Smooth muscle cell (in vitro differentiated cells): Measurements from ENCODE around the gene FAM151A. TPM values are rescaled to one million over a fixed set of nuclear protein-coding genes. Genes with fewer than 3 reads are reported as not detected.

Experiments
- DNase-seq: peaks from one replicate; lab custom pipeline; 2025; ENCODE audit not compliant: unreplicated experiment; lab: John Stamatoyannopoulos, UW
- H2AFZ ChIP-seq: fragments of 200-600 bp; sonication (generic); 2 replicates; pipeline ENCODE4 v1.6.0; 2016; ENCODE audit warnings: antibody characterized with exemption, low read depth, mild to moderate bottlenecking
- H3F3A ChIP-seq: fragments of 200-600 bp; sonication (generic); 2 replicates; pipeline ENCODE4 v1.6.0; 2017; ENCODE audit warnings: antibody characterized with exemption, low read depth
- H3K27ac ChIP-seq: fragments of 200-600 bp; sonication (generic); 2 replicates; pipeline ENCODE4 v1.5.1; 2016; ENCODE audit warnings: low read depth, mild to moderate bottlenecking
- H3K27me3 ChIP-seq: fragments of 200-600 bp; sonication (generic); 2 replicates; pipeline ENCODE4 v1.6.1; 2016; ENCODE audit warnings: low read depth, mild to moderate bottlenecking
- H3K36me3 ChIP-seq: fragments of 200-600 bp; sonication (generic); 2 replicates; pipeline ENCODE4 v1.5.1; 2016; ENCODE audit warnings: low read depth
- H3K4me1 ChIP-seq: fragments of 200-600 bp; sonication (generic); 2 replicates; pipeline ENCODE4 v1.5.1; 2016; ENCODE audit warnings: low read depth
- H3K4me2 ChIP-seq: fragments of 200-600 bp; sonication (generic); 2 replicates; pipeline ENCODE4 v1.6.0; 2016; ENCODE audit warnings: mild to moderate bottlenecking
- H3K4me3 ChIP-seq: fragments of 200-600 bp; sonication (generic); 2 replicates; pipeline ENCODE4 v1.5.1; 2016; ENCODE audit warnings: mild to moderate bottlenecking
- H3K79me2 ChIP-seq: fragments of 200-600 bp; sonication (generic); 2 replicates; pipeline ENCODE4 v1.6.0; 2016; ENCODE audit warnings: low read depth, mild to moderate bottlenecking
- H3K9ac ChIP-seq: fragments of 200-600 bp; sonication (generic); 2 replicates; pipeline ENCODE4 v1.6.0; 2016; ENCODE audit warnings: low read depth
- H3K9me3 ChIP-seq: fragments of 200-600 bp; sonication (generic); replicated peaks from 2 replicates; pipeline ENCODE4 v1.5.1; 2016; ENCODE audit warnings: low read depth
- H4K20me1 ChIP-seq: fragments of 200-600 bp; sonication (generic); 2 replicates; pipeline ENCODE4 v1.6.0; 2016; ENCODE audit warnings: low read depth
- CTCF ChIP-seq: fragments of 200-600 bp; sonication (generic); IDR thresholded peaks from 2 replicates; pipeline ENCODE4 v1.5.1; 2017; ENCODE audit warnings: borderline replicate concordance, mild to moderate bottlenecking, antibody characterized with exemption; ENCODE audit not compliant: insufficient read depth, poor library complexity, severe bottlenecking
- WGBS: methylation state at CpG from one replicate; pipeline ENCODE4 v1.1.7; 2016; ENCODE audit warnings: low lambda C conversion rate; 5-methylcytosine and 5-hydroxymethylcytosine counted together
- polyA plus RNA-seq: library from polyadenylated mRNA; unstranded; fragments of >200 nt; fragmentation: Nextera tagmentation; extraction: Ambion mirVana; gene quantifications from 2 replicates; pipeline ENCODE4 v1.2.1, GENCODE V29; 2016
- total RNA-seq: library from RNA; depleted of rRNA; stranded (reverse); fragments of >200 nt; gene quantifications from 2 replicates; pipeline ENCODE4 v1.2.3, GENCODE V29; 2014

Gene FAM151A
- total and polyA plus RNA-seq, 2 experiments from 2014 or later = not detected

GRCh38 chr1:54570161-54570560 is 53.2 kb downstream of the FAM151A start:
- no peak overlapping the region for H3K4me2 ChIP-seq
- H3K27ac ChIP-seq = no peak overlapping the region
- H3F3A ChIP-seq = peaks cover 15% of the 10 kb centered on the region
- no peak for TF ChIP-seq CTCF
- no peaks in the 10 kb centered on the region for H3K79me2 ChIP-seq
- 78% methylated on average over 5 of the region's 5 CpGs for WGBS
- peaks cover 14% of the 10 kb centered on the region for H3K4me1 ChIP-seq
- H3K9ac ChIP-seq = no peak overlapping the region
- H4K20me1 ChIP-seq = no peaks in the 10 kb centered on the region
- H3K27me3 ChIP-seq = no peaks in the 10 kb centered on the region
- no peak for DNase-seq
- H3K9me3 ChIP-seq = no peaks in the 10 kb centered on the region
- no peaks in the 10 kb centered on the region for H3K36me3 ChIP-seq
- no peak overlapping the region for H2AFZ ChIP-seq
- H3K4me3 ChIP-seq = no peak overlapping the region

- no peak overlapping the region for H3K9ac ChIP-seq
- H3K27ac ChIP-seq = peak overlapping the region; percentile 42
- peak overlapping the region; percentile 52 for H3K4me2 ChIP-seq
Measured at GRCh38 chr1:54569339-54569738, 54.0 kb downstream of the FAM151A start.

GRCh38 chr1:54567961-54568360 is 55.4 kb downstream of the FAM151A start:
- Histone ChIP-seq H3K4me3 (no peak overlapping the region), H3K4me2 (peak overlapping the region; percentile 60), H3K9ac (no peak overlapping the region), H3K36me3 (no peaks in the 10 kb centered on the region), H4K20me1 (no peaks in the 10 kb centered on the region), H3K4me1 (peaks cover 14% of the 10 kb centered on the region), H3K27me3 (no peaks in the 10 kb centered on the region), H3K79me2 (no peaks in the 10 kb centered on the region), H3K27ac (no peak overlapping the region), H2AFZ (no peak overlapping the region), H3K9me3 (no peaks in the 10 kb centered on the region), H3F3A (peaks cover 15% of the 10 kb centered on the region)
- no peak for TF ChIP-seq CTCF
- no peak for DNase-seq
- 38% methylated on average over 5 of the region's 5 CpGs for whole genome bisulfite sequencing

More at GRCh38 chr1:54569339-54569738, 54.0 kb downstream of the FAM151A start:
- Histone ChIP-seq H3K4me1 (peaks cover 14% of the 10 kb centered on the region), H3K36me3 (no peaks in the 10 kb centered on the region), H4K20me1 (no peaks in the 10 kb centered on the region), H3F3A (peaks cover 15% of the 10 kb centered on the region), H3K27me3 (no peaks in the 10 kb centered on the region), H3K4me3 (no peak overlapping the region), H2AFZ (peak overlapping the region; percentile 36), H3K79me2 (no peaks in the 10 kb centered on the region), H3K9me3 (no peaks in the 10 kb centered on the region)
- no peak for DNase-seq
- no peak for TF ChIP-seq CTCF
- 15% methylated on average over 4 of the region's 4 CpGs for WGBS

- H3K27ac ChIP-seq = peak overlapping the region; percentile 28
- no peak overlapping the region for H3K9ac ChIP-seq
- H3K9me3 ChIP-seq = no peaks in the 10 kb centered on the region
- no peaks in the 10 kb centered on the region for H3K36me3 ChIP-seq
- H4K20me1 ChIP-seq = no peaks in the 10 kb centered on the region
- no peak overlapping the region for H3K4me3 ChIP-seq
- H2AFZ ChIP-seq = no peak overlapping the region
- H3K79me2 ChIP-seq = no peaks in the 10 kb centered on the region
- peaks cover 15% of the 10 kb centered on the region for H3F3A ChIP-seq
- 86% methylated on average over 5 of the region's 5 CpGs for WGBS
- no peaks in the 10 kb centered on the region for H3K27me3 ChIP-seq
- DNase-seq = no peak
- no peak for TF ChIP-seq CTCF
- H3K4me2 ChIP-seq = no peak overlapping the region
- H3K4me1 ChIP-seq = peaks cover 6% of the 10 kb centered on the region
Measured at GRCh38 chr1:54566438-54567141, 56.7 kb downstream of the FAM151A start.
